Stimulated activated CD4-positive, alpha-beta T cell treated with anti-CD3 and anti-CD28 coated beads, Interleukin-4, amount 100 ng/mL, for 48 hours (primary cell): ENCODE results near the gene CTH.
A peak's percentile ranks its signal among the peaks of the same experiment; 100 is the strongest.
"Not testable (repeated sequence)": the region's sequence is repeated elsewhere in the genome, so short reads cannot be mapped to it uniquely, and the experiment has no call there.

Source experiments
- DNase-seq, 2 donors: peaks; one replicate each; pipeline ENCODE4 v3.0.0-alpha.2; 2020; ENCODE audit warnings: low read depth in 2 of 2

CTH gene

GRCh38 chr1:70409136-70409535 is 1.9 kb upstream of the CTH start:
- no peak for DNase-seq

DNA sequence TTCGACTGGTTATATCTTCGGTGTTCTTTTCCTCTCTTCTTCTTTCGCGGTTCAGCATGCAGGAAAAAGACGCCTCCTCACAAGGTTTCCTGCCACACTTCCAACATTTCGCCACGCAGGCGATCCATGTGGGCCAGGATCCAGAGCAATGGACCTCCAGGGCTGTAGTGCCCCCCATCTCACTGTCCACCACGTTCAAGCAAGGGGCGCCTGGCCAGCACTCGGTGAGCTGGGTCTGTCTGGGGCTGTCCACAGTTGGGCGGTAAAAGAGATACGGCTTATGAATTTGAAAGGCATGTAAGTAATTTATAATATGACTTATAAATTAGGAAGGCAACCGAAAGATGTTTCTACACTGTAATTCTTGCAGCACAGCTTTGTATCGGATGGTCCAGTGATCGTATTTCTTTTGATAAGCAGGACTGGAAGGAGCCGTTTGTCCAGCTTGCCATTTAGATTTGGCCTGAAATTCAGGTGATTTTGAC is 334 bp downstream of the CTH start:
- no peak for DNase-seq

- no peak for DNase-seq
These were observed 4.8 kb downstream of the CTH start for GRCh38 chr1:70415882-70416281.

DNA sequence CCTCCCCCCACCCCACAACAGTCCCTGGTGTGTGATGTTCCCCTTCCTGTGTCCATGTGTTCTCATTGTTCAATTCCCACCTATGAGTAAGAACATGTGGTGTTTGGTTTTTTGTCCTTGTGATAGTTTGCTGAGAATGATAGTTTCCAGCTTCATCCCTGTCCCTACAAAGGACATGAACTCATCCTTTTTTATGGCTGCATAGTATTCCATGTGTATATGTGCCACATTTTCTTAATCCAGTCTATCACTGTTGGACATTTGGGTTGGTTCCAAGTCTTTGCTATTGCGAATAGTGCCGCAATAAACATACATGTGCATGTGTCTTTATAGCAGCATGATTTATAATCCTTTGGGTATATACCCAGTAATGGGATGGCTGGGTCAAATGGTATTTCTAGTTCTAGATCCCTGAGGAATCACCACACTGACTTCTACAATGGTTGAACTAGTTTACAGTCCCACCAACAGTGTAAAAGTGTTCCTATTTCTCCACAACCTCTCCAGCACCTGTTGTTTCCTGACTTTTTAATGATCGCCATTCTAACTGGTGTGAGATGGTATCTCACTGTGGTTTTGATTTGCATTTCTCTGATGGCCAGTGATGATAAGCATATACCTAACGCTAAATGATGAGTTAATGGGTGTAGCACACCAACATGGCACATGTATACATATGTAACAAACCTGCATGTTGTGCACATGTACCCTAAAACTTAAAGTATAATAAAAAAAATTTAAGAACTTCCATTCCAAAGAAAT is 8.1 kb downstream of the CTH start:
- not testable (repeated sequence) for DNase-seq

- DNase-seq: no peak
These were observed 9.3 kb downstream of the CTH start for GRCh38 chr1:70420320-70420719.

GRCh38 chr1:70426154-70427131 is 15.4 kb downstream of the CTH start:
- DNase-seq: no peak

- no peak for DNase-seq
These were observed 16.9 kb downstream of the CTH start for GRCh38 chr1:70427976-70428375.

DNA sequence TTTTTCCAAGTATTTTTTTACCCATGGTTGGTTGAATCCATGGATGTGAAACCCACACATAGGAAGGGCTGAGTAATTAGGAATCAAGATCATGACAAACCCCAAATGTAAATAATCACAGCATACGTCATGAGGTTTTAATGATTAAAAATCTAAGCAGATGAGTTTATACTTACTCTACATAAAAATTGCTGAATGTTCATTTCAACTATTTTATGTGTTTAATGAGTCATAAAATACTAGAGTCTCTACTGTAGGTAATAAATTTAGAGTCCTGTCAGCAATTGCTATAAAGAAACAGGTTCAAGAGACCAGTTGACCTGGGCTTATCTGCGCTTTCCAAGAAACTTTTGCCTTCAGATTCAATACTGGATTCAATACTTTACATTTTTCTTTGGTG is 18.2 kb downstream of the CTH start:
- DNase-seq: no peak

- no peak for DNase-seq
These were observed 18.7 kb downstream of the CTH start for GRCh38 chr1:70429757-70430156.

- DNase-seq: no peak
These were observed 20.2 kb downstream of the CTH start for GRCh38 chr1:70431317-70431716.

DNA sequence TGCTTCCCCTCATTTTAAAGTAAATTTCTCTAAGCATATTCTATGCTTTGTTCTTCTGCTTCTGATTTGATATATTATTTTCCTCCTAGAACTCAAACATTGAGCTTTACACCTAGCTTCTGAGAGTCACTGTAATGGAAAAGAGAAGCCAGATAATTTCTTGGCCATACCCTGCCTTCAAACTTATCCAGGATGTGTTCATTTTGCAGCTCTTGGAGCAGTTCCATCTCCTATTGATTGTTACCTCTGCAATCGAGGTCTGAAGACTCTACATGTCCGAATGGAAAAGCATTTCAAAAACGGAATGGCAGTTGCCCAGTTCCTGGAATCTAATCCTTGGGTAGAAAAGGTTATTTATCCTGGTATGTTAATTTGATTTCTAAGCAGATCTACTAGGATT is 20.8 kb downstream of the CTH start:
- DNase-seq: no peak

DNA sequence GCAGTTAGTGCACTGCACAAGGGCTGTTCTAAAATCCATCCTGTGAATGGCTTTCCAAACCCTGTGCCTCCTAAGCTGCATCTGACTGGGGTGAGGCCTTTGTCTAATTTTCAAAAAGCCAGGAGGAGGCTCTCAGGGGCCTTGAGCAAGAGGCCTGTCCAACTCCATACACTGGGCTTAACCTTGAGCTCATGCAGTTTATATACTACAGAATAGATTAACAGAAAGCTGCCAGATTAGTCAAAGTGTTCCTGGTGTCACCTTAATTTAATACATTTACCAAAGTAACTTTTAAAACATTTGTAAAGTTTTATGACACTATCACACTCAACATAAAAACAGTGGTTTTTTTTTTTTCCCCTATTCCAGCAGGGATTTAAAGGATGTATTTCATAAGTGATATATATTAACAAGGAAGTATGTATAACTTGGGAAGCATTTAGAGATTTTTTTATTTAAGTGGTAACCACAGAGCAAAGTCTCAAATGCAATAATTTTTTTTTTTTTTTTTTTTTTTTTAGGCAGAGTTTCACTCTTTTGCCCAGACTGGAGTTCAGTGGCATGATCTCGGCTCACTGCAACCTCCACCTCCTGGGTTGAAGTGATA is 23.3 kb downstream of the CTH start:
- DNase-seq: no peak

DNA sequence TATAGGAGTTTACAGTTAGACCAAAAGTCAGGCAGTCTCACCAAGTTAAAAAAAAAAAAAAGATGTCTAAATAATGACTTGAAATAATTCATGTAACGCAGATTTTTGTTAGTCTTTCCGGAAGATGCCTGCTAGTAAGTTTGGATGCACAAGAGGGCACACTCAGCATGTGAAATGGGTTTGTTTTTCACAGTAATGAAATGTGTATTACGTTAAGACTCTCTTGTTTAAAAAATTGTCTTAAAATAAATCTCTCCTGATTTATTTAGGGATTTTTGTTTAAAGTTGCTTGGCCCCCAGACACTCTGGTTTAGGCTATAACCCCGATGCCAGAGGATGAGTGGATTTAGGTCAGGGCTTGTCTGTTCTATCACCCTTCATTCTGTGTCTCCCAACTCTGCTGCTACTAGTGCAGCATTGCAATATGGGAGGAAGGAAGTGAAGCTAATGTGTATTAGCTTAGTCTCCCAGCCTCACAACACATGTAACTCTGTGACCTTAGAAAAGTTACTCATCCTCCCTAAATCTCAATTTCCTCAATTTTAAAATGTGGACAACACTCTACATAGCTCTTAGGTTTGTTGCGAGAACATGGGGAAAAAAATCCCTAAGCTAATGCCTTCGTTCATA is 25.7 kb downstream of the CTH start:
- no peak for DNase-seq

- DNase-seq: no peak
These were observed 27.5 kb downstream of the CTH start for GRCh38 chr1:70438529-70438928.

DNA sequence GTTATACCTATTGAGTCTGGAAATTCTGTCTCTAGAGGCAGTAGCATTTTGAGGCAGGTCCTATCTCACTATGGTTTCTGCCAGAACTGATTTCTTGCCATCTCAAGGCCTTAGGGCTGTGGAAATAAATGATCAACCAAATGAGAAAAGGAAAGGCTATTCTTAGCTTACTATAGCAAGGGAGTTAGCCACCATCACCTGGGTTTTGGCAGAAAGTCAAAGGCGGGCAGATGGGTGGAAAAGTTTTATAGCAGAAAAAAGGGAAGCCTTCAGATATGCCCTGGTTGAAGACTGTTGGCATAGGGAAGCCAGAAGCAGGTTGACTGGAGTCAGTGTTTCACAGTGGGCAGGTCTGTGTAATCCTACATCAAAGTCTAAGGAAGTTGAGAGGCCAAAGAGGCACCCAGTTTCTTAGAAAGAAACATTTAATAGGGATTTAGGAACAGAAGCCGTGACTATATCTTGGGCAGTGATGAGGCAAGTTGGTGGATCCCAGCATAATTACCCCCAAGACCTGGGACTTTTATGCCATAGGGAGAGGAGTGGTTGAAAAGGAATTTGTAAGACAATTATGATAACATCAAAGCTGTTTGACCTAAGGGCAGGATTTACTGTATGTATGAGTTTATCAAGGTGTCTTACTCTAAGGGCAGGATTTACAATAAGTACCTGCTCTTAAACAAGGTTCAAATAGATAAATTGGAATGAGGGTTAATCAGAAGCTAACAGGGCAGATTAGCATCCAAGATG is 29.7 kb downstream of the CTH start:
- DNase-seq: no peak

- no peak for DNase-seq
These were observed 30.4 kb downstream of the CTH start for GRCh38 chr1:70441392-70442035.

- no peak for DNase-seq
These were observed 31.4 kb downstream of the CTH start for GRCh38 chr1:70442490-70442889.

DNA sequence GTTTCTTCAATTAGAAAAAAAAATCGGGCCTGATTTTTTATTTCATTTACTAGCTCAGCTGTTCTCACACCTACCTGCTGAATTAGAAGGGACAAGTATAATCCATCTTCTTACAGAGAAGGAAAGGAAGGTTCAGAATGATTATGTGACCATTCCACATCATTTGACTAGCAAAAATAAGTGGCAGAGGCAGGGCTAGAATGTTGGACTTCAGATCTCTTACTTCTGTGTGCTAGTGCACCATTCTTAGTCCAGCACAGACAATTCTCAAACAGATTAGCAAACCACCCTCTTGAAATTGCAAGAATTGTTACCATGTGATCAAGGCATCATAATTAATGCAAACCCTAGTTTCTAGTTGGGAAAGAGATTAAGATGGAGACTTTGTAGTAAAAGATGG is 32.7 kb downstream of the CTH start:
- DNase-seq: no peak

GRCh38 chr1:70449049-70449448 is 38.0 kb downstream of the CTH start:
- DNase-seq: no peak

DNA sequence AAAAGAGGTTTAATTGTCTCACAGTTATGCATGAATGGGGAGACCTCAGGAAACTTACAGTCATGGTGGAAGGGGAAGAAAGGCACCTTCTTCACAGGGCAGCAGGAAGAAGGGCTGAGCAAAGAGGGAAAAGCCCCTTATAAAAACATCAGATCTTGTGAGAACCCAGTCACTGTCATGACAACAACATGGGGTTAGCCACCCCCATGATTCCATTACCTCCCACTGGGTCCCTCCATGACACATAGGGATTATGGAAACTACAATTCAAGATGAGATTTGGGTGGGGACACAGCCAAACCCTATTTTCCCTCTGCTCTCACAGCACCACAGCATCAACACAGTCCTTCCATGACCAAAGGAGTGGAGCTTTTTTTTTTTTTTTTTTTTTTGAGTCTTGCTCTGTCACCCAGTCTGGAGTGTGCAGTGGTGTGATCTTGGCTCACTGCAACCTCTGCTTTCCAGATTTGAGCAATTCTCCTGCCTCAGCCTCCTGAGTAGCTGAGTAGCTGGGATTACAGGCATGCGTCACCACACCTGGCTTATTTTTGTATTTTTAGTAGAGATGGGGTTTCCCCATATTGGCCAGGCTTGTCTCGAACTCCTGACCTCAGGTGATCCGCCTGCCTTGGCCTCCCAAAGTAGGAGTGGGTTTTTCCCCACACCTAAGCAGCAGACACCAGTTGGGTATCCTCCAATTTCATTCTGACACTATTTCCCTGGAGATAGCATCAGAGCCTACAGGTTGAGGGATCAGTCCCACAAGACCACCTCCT is 41.3 kb downstream of the CTH start:
- DNase-seq: peak; percentile 11 to 14
